Colonic mucosa (tissue), 4 donors: Measurements from ENCODE around the gene TCEA2. TPM values are rescaled to one million over a fixed set of nuclear protein-coding genes. Genes with fewer than 3 reads are reported as not detected.

Experiments
- DNase-seq: peaks from one replicate; pipeline ENCODE4 v3.0.0-alpha.2; 2020
- H3K27ac ChIP-seq: fragments of 200-600 bp; one replicate; pipeline ENCODE4 v1.8.0; 2021
- H3K27me3 ChIP-seq: fragments of 200-600 bp; one replicate; pipeline ENCODE4 v1.8.0; 2021
- H3K36me3 ChIP-seq: fragments of 200-600 bp; one replicate; pipeline ENCODE4 v1.8.0; 2021
- H3K4me1 ChIP-seq: fragments of 200-600 bp; one replicate; pipeline ENCODE4 v1.8.0; 2021; ENCODE audit warnings: mild to moderate bottlenecking
- H3K4me3 ChIP-seq: fragments of 200-600 bp; one replicate; pipeline ENCODE4 v1.8.0; 2021
- H3K9ac ChIP-seq, 2 donors: one replicate each; pipeline ENCODE4 v1.7.0; 2013; ENCODE audit warnings: control low read depth in 2 of 2, low read depth in 2 of 2, low read length in 2 of 2
- H3K9me3 ChIP-seq: fragments of 200-600 bp; one replicate; pipeline ENCODE4 v1.8.0; 2021
- intact Hi-C: fragments of 100-400 bp; cut with DNase I; formaldehyde crosslinking; loops from one replicate; pipeline ENCODE4 v1.14.1; 2022
- microRNA-seq: library from miRNA; unstranded; fragments of <30 nt; microRNA quantifications from one replicate; pipeline ENCODE4, GENCODE V29; 2019
- total RNA-seq, 2 donors: library from RNA; stranded (reverse); fragmentation: NEBNext Ultra II Directional in 1 of 2; extraction: Animal tissue kit (Norgen Biotek cat#: 25700) in 1 of 2; gene quantifications; one replicate each; pipeline ENCODE4 v1.2.1, GENCODE V29; 2021
- TF ChIP-seq, protein P1 (sequence below): fragments of 200-600 bp; IDR thresholded peaks from one replicate; pipeline ENCODE4 v1.8.0; 2022; ENCODE audit warnings: antibody characterized with exemption, mild to moderate bottlenecking
- donor health status: healthy.
- donor health status: DM: no; HTN: no; CAD: no.
- donor health status: DM: no; HTN: no; CAD: no.

TCEA2 gene
- total RNA-seq, 2 donors from 2014 or later: 7.3 to 11.8 TPM

- intact Hi-C loops: no loop called here
Observed at GRCh38 chr20:64119681-64120341, 56.8 kb downstream of the TCEA2 start.

DNA sequence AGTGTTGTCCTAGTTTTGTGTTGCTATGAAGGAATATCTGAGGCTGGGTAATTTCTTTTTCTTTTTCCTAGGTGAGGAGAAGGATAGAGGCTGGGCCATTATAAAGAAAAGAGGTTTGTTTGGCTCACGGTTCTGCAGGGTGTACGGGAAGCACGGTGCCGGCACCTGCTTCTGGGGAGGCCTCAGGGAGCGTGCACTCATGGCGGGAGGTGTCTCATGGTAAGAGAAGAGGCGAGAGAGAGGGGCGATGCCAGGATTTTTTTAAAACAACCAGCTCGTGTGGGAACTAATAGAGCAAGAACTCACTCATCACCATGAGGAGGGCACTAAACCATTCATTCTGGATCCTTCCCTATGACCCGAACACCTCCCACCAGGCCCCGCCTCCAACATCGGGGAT lies 58.6 kb downstream of the TCEA2 start:
- Histone ChIP-seq H3K9me3 (no peaks in the 10 kb centered on the region), H3K27ac (no peak overlapping the region), H3K36me3 (no peaks in the 10 kb centered on the region), H3K9ac (no peak overlapping the region), H3K4me3 (no peak overlapping the region), H3K27me3 (no peaks in the 10 kb centered on the region), H3K4me1 (no peaks in the 10 kb centered on the region)
- intact Hi-C loops: no loop called here
- DNase-seq: no peak
- TF ChIP-seq, protein P1, sequence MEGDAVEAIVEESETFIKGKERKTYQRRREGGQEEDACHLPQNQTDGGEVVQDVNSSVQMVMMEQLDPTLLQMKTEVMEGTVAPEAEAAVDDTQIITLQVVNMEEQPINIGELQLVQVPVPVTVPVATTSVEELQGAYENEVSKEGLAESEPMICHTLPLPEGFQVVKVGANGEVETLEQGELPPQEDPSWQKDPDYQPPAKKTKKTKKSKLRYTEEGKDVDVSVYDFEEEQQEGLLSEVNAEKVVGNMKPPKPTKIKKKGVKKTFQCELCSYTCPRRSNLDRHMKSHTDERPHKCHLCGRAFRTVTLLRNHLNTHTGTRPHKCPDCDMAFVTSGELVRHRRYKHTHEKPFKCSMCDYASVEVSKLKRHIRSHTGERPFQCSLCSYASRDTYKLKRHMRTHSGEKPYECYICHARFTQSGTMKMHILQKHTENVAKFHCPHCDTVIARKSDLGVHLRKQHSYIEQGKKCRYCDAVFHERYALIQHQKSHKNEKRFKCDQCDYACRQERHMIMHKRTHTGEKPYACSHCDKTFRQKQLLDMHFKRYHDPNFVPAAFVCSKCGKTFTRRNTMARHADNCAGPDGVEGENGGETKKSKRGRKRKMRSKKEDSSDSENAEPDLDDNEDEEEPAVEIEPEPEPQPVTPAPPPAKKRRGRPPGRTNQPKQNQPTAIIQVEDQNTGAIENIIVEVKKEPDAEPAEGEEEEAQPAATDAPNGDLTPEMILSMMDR: no peak

More at GRCh38 chr20:64119681-64120341, 56.8 kb downstream of the TCEA2 start:
- H3K9me3 ChIP-seq: no peaks in the 10 kb centered on the region
- no peaks in the 10 kb centered on the region for H3K36me3 ChIP-seq
- H3K4me3 ChIP-seq: no peak overlapping the region
- H3K27ac ChIP-seq: no peak overlapping the region
- no peak for DNase-seq
- H3K27me3 ChIP-seq: no peaks in the 10 kb centered on the region
- no peaks in the 10 kb centered on the region for H3K4me1 ChIP-seq
- TF ChIP-seq, protein P1: no peak
- no peak overlapping the region for H3K9ac ChIP-seq

Small RNA genes within 50 kb of the gene (microRNA-seq; reads per million reads assigned to microRNA genes)
- gene MIR6813: 2.2 reads per million

Other genes with a start within 250 kb of the TCEA2 start
- 1 to 10 TPM; 2.1 to 3.2 TPM for gene ZBTB46, start 231.9 kb upstream of the TCEA2 start, total RNA-seq
- not detected for gene ABHD16B, start 201.7 kb upstream of the TCEA2 start, total RNA-seq
- gene TPD52L2, start 197.9 kb upstream of the TCEA2 start, total RNA-seq: 10 to 100 TPM; 54.0 to 66.1 TPM
- gene DNAJC5, start 168.1 kb upstream of the TCEA2 start, total RNA-seq: 10 to 100 TPM; 58.9 to 63.9 TPM
- 10 to 100 TPM; 33.6 to 49.5 TPM for gene UCKL1, start 106.8 kb upstream of the TCEA2 start, total RNA-seq
- 1 to 10 TPM; 1.9 TPM for gene ZNF512B, start 93.3 kb upstream of the TCEA2 start, total RNA-seq
- gene SAMD10, start 83.6 kb upstream of the TCEA2 start, total RNA-seq: 1 to 10 TPM; 6.1 to 6.4 TPM
- gene PRPF6, start 82.1 kb upstream of the TCEA2 start, total RNA-seq: 10 to 100 TPM; 53.0 to 68.6 TPM
- 1 to 10 TPM in 1 of 2 donors, under 1 TPM in 1; 0.29 to 3.3 TPM for gene C20orf204, start 27.0 kb upstream of the TCEA2 start, total RNA-seq
- 10 to 100 TPM in 1 of 2 donors, 1 to 10 TPM in 1; 8.4 to 26.8 TPM for gene SOX18, start 13.6 kb upstream of the TCEA2 start, total RNA-seq
- 1 to 10 TPM; 3.4 to 4.5 TPM for gene RGS19, start 16.3 kb downstream of the TCEA2 start, total RNA-seq
- gene OPRL1, start 16.9 kb downstream of the TCEA2 start, total RNA-seq: under 1 TPM; 0.24 to 0.25 TPM
- not detected for gene LKAAEAR1, start 21.2 kb downstream of the TCEA2 start, total RNA-seq
- not detected for gene NPBWR2, start 44.4 kb downstream of the TCEA2 start, total RNA-seq
- under 1 TPM; 0.19 to 0.22 TPM for gene MYT1, start 101.3 kb downstream of the TCEA2 start, total RNA-seq
- 10 to 100 TPM; 23.3 to 35.7 TPM for gene PCMTD2, start 192.6 kb downstream of the TCEA2 start, total RNA-seq